ENCODE data around the gene WDFY2. TPM values are rescaled to one million over a fixed set of nuclear protein-coding genes. Genes with fewer than 3 reads are reported as not detected.
"Not testable (repeated sequence)": the region's sequence is repeated elsewhere in the genome, so short reads cannot be mapped to it uniquely, and the experiment has no call there.

WDFY2 gene
- total RNA-seq, 1 experiment from 2014 or later = 14.1 TPM

GRCh38 chr13:51639171-51639570 is 54.9 kb downstream of the WDFY2 start:
- Histone ChIP-seq H3K4me1 (replicated peaks; ENCODE audit: insufficient read depth) (peaks cover 21% of the 10 kb centered on the region), H3F3A (ENCODE audit: insufficient read depth, low read depth) (peaks cover 21% of the 10 kb centered on the region), H3K27ac (no peak overlapping the region), H3K9me2 (ENCODE audit: insufficient read depth) (no peaks in the 10 kb centered on the region), H2AFZ (no peak overlapping the region), H3K27me3 (ENCODE audit: insufficient read depth, low read depth) (no peaks in the 10 kb centered on the region), H3K9me3 (ENCODE audit: insufficient read depth, low read depth) (no peaks in the 10 kb centered on the region), H3K4me2 (no peak overlapping the region), H3K36me3 (ENCODE audit: low read depth) (no peaks in the 10 kb centered on the region), H3K79me2 (ENCODE audit: low read depth) (no peaks in the 10 kb centered on the region), H4K20me1 (ENCODE audit: insufficient read depth) (no peaks in the 10 kb centered on the region), H3K4me3 (no peak overlapping the region)
- DNase-seq = no peak
- no TSS peak for BruUV-seq (replicated peaks)
- TF ChIP-seq CTCF (conservative IDR thresholded peaks at IDR 0.05) (no peak), EZH2 (IDR thresholded peaks at IDR 0.05; ENCODE audit: low read depth) (no peak)
- CTCF ChIA-PET = no interaction called here
- POLR2A ChIA-PET (ENCODE audit: unreplicated experiment) = no interaction called here
- intact Hi-C loops (cut with micrococcal nuclease; ENCODE audit: unreplicated experiment) = no loop called here

- H3K4me3 ChIP-seq; POLR2A ChIA-PET (ENCODE audit: unreplicated experiment); H3K27ac ChIP-seq; H3K27me3 ChIP-seq (ENCODE audit: insufficient read depth, low read depth); H4K20me1 ChIP-seq (ENCODE audit: insufficient read depth); DNase-seq; H3K4me2 ChIP-seq; H3K9me3 ChIP-seq (ENCODE audit: insufficient read depth, low read depth); H2AFZ ChIP-seq; BruUV-seq (replicated peaks); H3K9me2 ChIP-seq (ENCODE audit: insufficient read depth); H3K36me3 ChIP-seq (ENCODE audit: low read depth); H3K79me2 ChIP-seq (ENCODE audit: low read depth); CTCF ChIA-PET: not testable (repeated sequence)
- H3F3A ChIP-seq (ENCODE audit: insufficient read depth, low read depth) = peaks cover 36% of the 10 kb centered on the region
- peaks cover 37% of the 10 kb centered on the region for H3K4me1 ChIP-seq (replicated peaks; ENCODE audit: insufficient read depth)
- intact Hi-C loops (cut with micrococcal nuclease; ENCODE audit: unreplicated experiment) = loop anchor here (5.0 kb wide), 1 partner anchor 188 kb away; the partner anchor contains the start of gene INTS6
Observed at GRCh38 chr13:51640696-51641095, 56.4 kb downstream of the WDFY2 start.

GRCh38 chr13:51643105-51643881 is 59.0 kb downstream of the WDFY2 start:
- H2AFZ ChIP-seq = no peak overlapping the region
- BruUV-seq (replicated peaks) = no TSS peak
- peak; percentile 41 to 70 for DNase-seq
- H3K27ac ChIP-seq = peak overlapping the region; percentile 91
- H3K79me2 ChIP-seq (ENCODE audit: low read depth) = peaks cover 22% of the 10 kb centered on the region
- TF ChIP-seq CTCF (conservative IDR thresholded peaks at IDR 0.05) (no peak), EZH2 (IDR thresholded peaks at IDR 0.05; ENCODE audit: low read depth) (no peak)
- H4K20me1 ChIP-seq (ENCODE audit: insufficient read depth) = no peaks in the 10 kb centered on the region
- H3K9me3 ChIP-seq (ENCODE audit: insufficient read depth, low read depth) = no peaks in the 10 kb centered on the region
- peaks cover 47% of the 10 kb centered on the region for H3K4me1 ChIP-seq (replicated peaks; ENCODE audit: insufficient read depth)
- ChIA-PET POLR2A (ENCODE audit: unreplicated experiment) (interaction anchor here (2.4 kb wide), 1 partner anchor 190 kb away, joined by 17 read pairs; the partner anchor contains the start of gene INTS6), CTCF (no interaction called here)
- peak overlapping the region; percentile 23; the same call in 1 of the 2 replicates for H3K4me3 ChIP-seq
- H3K27me3 ChIP-seq (ENCODE audit: insufficient read depth, low read depth) = no peaks in the 10 kb centered on the region
- H3K4me2 ChIP-seq = peak overlapping the region; percentile 81
- no peaks in the 10 kb centered on the region for H3K9me2 ChIP-seq (ENCODE audit: insufficient read depth)
- peaks cover 39% of the 10 kb centered on the region for H3F3A ChIP-seq (ENCODE audit: insufficient read depth, low read depth)
- intact Hi-C loops (cut with micrococcal nuclease; ENCODE audit: unreplicated experiment) = loop anchor here (5.0 kb wide), 1 partner anchor 191 kb away; the partner anchor contains the start of gene INTS6
- H3K36me3 ChIP-seq (ENCODE audit: low read depth) = no peaks in the 10 kb centered on the region

Data from PC-9 (cell line).